DND-41 (cell line): Measurements from ENCODE around the gene EYA2.

Source experiments
- CTCF ChIP-seq: IDR thresholded peaks from 2 replicates; pipeline ENCODE4 v1.5.1; 2012; ENCODE audit warnings: borderline replicate concordance, low read length, moderate library complexity, mild to moderate bottlenecking; ENCODE audit not compliant: poor library complexity, severe bottlenecking; ENCODE audit errors: extremely low read depth
- EZH2 ChIP-seq: IDR thresholded peaks from 3 replicates; pipeline ENCODE4 v1.6.1; 2012; ENCODE audit warnings: borderline replicate concordance, low read depth, mild to moderate bottlenecking, moderate library complexity, low read length, inconsistent platforms; ENCODE audit not compliant: severe bottlenecking

GRCh38 chr20:47063808-47064207 lies 169.2 kb downstream of the EYA2 start:
- no peak for TF ChIP-seq CTCF
- TF ChIP-seq EZH2: no peak
